HepG2 (cell line): ENCODE results near the gene POLD3. TPM values are rescaled to one million over a fixed set of nuclear protein-coding genes. Genes with fewer than 3 reads are reported as not detected.

Experiments used
- ATAC-seq: fragments of 200-7000 bp; cut with Tn5 transposase; 3 replicates; pipeline ENCODE4 v1.9.1; 2020; ENCODE audit warnings: mild to moderate bottlenecking, moderate library complexity
- BruUV-seq: library from RNA; stranded (reverse); fragments of 400-500 nt; replicated peaks from 2 replicates; lab custom pipeline; 2021; lab: Mats Ljungman, UMichigan
- CTCF ChIA-PET: fragments of 300-600 bp; formaldehyde crosslinking; extraction: SDS; loops from one replicate; lab custom pipeline; 2021; ENCODE audit warnings: low total read pairs, inconsistent platforms, low intra/inter-chr PET ratio; lab: Yijun Ruan, JAX
- POLR2A ChIA-PET: fragments of 350-600 bp; sonication (Branson Sonifier 250); formaldehyde crosslinking; loops from one replicate; lab custom pipeline; 2020; ENCODE audit warnings: antibody characterized with exemption, inconsistent platforms; lab: Yijun Ruan, JAX
- DNase-seq: peaks from one replicate; pipeline ENCODE4 v3.0.0-alpha.2; 2015; ENCODE audit warnings: low spot score
- FAIRE-seq: peaks from 3 replicates; lab custom pipeline; 2011; peaks lifted over from hg19 to GRCh38; lab: Jason Lieb, UNC
- H2AFZ ChIP-seq: one replicate; pipeline ENCODE4 v1.6.1; 2011; ENCODE audit warnings: low read length, inconsistent platforms
- H3K27ac ChIP-seq: fragments of 300-600 bp; 3 replicates; pipeline ENCODE4 v1.8.0; 2011; ENCODE audit warnings: mixed run types, mild to moderate bottlenecking, mixed read lengths, low read length, inconsistent platforms; ENCODE audit not compliant: insufficient read depth; ENCODE audit errors: extremely low read length
- H3K27me3 ChIP-seq, 2 experiments: fragments of 200-600 bp in 1 of 2; 2 replicates in 1 of 2; 3 replicates in 1 of 2; pipeline versions ENCODE4 v1.6.0 to v1.8.0; 2011; ENCODE audit warnings: low read length in 2 of 2, mild to moderate bottlenecking in 2 of 2, moderate library complexity in 2 of 2, inconsistent platforms in 1 of 2; ENCODE audit not compliant: insufficient read depth in 2 of 2, control insufficient read depth in 1 of 2
- H3K36me3 ChIP-seq, 2 experiments: fragments of 200-600 bp in 1 of 2; replicated peaks in 1 of 2; 2 replicates in 1 of 2; 3 replicates in 1 of 2; pipeline versions ENCODE4 v1.5.1 to v1.8.0; 2011; ENCODE audit warnings: low read length in 2 of 2, inconsistent platforms in 1 of 2; ENCODE audit not compliant: insufficient read depth in 2 of 2, control insufficient read depth in 1 of 2
- H3K4me1 ChIP-seq: 2 replicates; pipeline ENCODE4 v1.5.1; 2012; ENCODE audit warnings: low read length, inconsistent platforms; ENCODE audit not compliant: insufficient read depth
- H3K4me2 ChIP-seq: 2 replicates; pipeline ENCODE4 v1.6.0; 2011; ENCODE audit warnings: low read depth, low read length, inconsistent platforms
- H3K4me3 ChIP-seq, 3 experiments: fragments of 200-600 bp in 1 of 3; sonication (generic), shearing (Covaris generic) in 1 of 3; replicated peaks in 1 of 3; 2 replicates each; pipeline ENCODE4 v1.5.1; 2011 to 2016; ENCODE audit warnings: low read length in 3 of 3, inconsistent platforms in 2 of 3, low read depth in 2 of 3, mild to moderate bottlenecking in 2 of 3, control low read depth in 1 of 3, mixed read lengths in 1 of 3; ENCODE audit not compliant: insufficient read depth in 1 of 3
- H3K79me2 ChIP-seq: one replicate; pipeline ENCODE4 v1.6.1; 2011; ENCODE audit warnings: low read length, inconsistent platforms; ENCODE audit not compliant: insufficient read depth
- H3K9ac ChIP-seq: 2 replicates; pipeline ENCODE4 v1.6.0; 2011; ENCODE audit warnings: mild to moderate bottlenecking, low read depth, low read length, inconsistent platforms; ENCODE audit not compliant: insufficient read depth
- H3K9me3 ChIP-seq: 2 replicates; pipeline ENCODE4 v1.5.1; 2012; ENCODE audit warnings: mild to moderate bottlenecking, low read length
- H4K20me1 ChIP-seq: 2 replicates; pipeline ENCODE4 v1.6.0; 2011; ENCODE audit warnings: inconsistent platforms, mild to moderate bottlenecking, low read length, moderate library complexity; ENCODE audit not compliant: insufficient read depth
- RBM22 ChIP-seq: fragments of 200-400 bp; formaldehyde crosslinking; optimal IDR thresholded peaks from 2 replicates; pipeline ENCODE3; 2017; ENCODE audit warnings: mild to moderate bottlenecking, low read length, moderate library complexity
- RNF2 ChIP-seq: fragments of 450-650 bp; conservative IDR thresholded peaks from 2 replicates; pipeline ENCODE4 v1.6.1; 2016; ENCODE audit warnings: low read depth
- SMAD1 ChIP-seq: sonication (generic); formaldehyde crosslinking; IDR thresholded peaks from 2 replicates; pipeline ENCODE4 v1.4.0; 2020; ENCODE audit warnings: missing genetic modification reagents, low read depth, mild to moderate bottlenecking, borderline replicate concordance
- SNAPC2 ChIP-seq: sonication (generic); formaldehyde crosslinking; IDR thresholded peaks from 2 replicates; pipeline ENCODE4 v1.8.1; 2022; ENCODE audit warnings: mild to moderate bottlenecking, missing genetic modification reagents
- ZNF335 ChIP-seq: sonication (generic); formaldehyde crosslinking; IDR thresholded peaks from 2 replicates; pipeline ENCODE4 v1.4.0; 2020; ENCODE audit warnings: missing genetic modification reagents
- ZNF703 ChIP-seq: sonication (generic); formaldehyde crosslinking; IDR thresholded peaks from 2 replicates; pipeline ENCODE4 v1.5.1; 2020; ENCODE audit warnings: missing genetic modification reagents, mild to moderate bottlenecking, moderate library complexity, borderline replicate concordance
- ZNF761 ChIP-seq: sonication (generic); formaldehyde crosslinking; conservative IDR thresholded peaks from 2 replicates; pipeline ENCODE4 v1.4.0; 2020; ENCODE audit warnings: mild to moderate bottlenecking, missing genetic modification reagents
- WGBS: methylation state at CpG from one replicate; pipeline ENCODE4 v1.1.6; 2017; ENCODE audit warnings: low lambda C conversion rate; 5-methylcytosine and 5-hydroxymethylcytosine counted together
- in situ Hi-C: cut with HindIII; loops from 2 replicates; pipeline ENCODE4 v1.10.0; 2017; ENCODE audit warnings: low pct_unique_long_range_greater_than_20kb; ENCODE audit not compliant: extremely low pct_ligation_motif_present
- intact Hi-C: fragments of 100-400 bp; cut with micrococcal nuclease; formaldehyde crosslinking; loops from one replicate; pipeline ENCODE4 v1.10.0; 2022; ENCODE audit not compliant: unreplicated experiment
- polyA plus RNA-seq, 8 experiments: library from polyadenylated mRNA; depleted of rRNA in 3 of 8; stranded (reverse) in 7 of 8; unstranded in 1 of 8; fragments of >200 nt; fragmentation: Illumina TruSeq in 4 of 8; extraction: Trizol in 4 of 8; gene quantifications; 2 replicates each; pipeline versions ENCODE4 v1.2.1 to v1.2.3, GENCODE V29; 2011 to 2016; ENCODE audit warnings: low read depth in 4 of 8, missing spikeins in 1 of 8, mixed read lengths in 1 of 8; ENCODE audit not compliant: insufficient read depth in 1 of 8
- total RNA-seq, 5 experiments: library from RNA; depleted of rRNA; stranded (reverse); fragments of >200 nt; fragmentation: Illumina TruSeq; extraction: Trizol; gene quantifications; 2 replicates each; pipeline ENCODE4 v1.2.3, GENCODE V29; 2016; ENCODE audit warnings: low read depth in 1 of 5
- TF ChIP-seq, protein P1 (sequence below), 2 experiments: fragments of 450-650 bp in 1 of 2; sonication (generic) in 1 of 2; formaldehyde crosslinking; IDR thresholded peaks; 2 replicates each; pipeline versions ENCODE4 v1.5.0 to v1.8.0; 2020 to 2022; ENCODE audit warnings: mild to moderate bottlenecking in 1 of 2, missing genetic modification reagents in 1 of 2
- TF ChIP-seq, protein P2 (sequence below): sonication (generic); formaldehyde crosslinking; IDR thresholded peaks from 2 replicates; pipeline ENCODE4 v1.4.0; 2020; ENCODE audit warnings: missing genetic modification reagents, borderline replicate concordance
- TF ChIP-seq, protein P3 (sequence below): sonication (generic); formaldehyde crosslinking; IDR thresholded peaks from 2 replicates; pipeline ENCODE4 v1.5.0; 2020; ENCODE audit warnings: mild to moderate bottlenecking, missing genetic modification reagents

Gene POLD3
- total and polyA plus RNA-seq, 2 of the 13 experiments (the other 11 are each of a cell fraction or from before 2014, with no cell fraction given) = 6.3 to 18.9 TPM

DNA sequence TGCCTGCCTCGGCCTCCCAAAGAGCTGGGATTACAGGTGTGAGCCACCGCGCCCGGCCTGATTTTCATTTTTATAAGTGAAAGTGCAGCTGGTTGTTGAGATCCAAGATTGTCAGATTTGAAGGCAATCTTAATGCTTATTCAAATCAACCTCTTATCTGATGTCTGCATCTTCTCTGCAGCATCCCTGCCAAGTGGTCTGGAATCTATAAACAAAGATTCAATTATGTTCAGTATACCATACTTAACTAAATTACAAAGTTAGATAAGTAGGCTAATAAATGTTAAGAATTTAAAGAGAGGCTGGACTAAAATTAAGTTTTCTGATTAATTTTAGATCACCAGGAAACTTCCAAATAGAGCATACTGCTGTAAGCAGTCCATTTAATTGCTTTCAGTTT lies 53.8 kb downstream of the POLD3 start:
- Histone ChIP-seq H3K4me2 (no peak overlapping the region), H3K36me3 (peaks cover 3 to 5% of the 10 kb centered on the region in 2 experiments; a peak in 2 of 5 replicates), H4K20me1 (no peaks in the 10 kb centered on the region), H3K4me1 (no peaks in the 10 kb centered on the region), H3K9me3 (no peaks in the 10 kb centered on the region), H3K79me2 (no peaks in the 10 kb centered on the region), H2AFZ (no peak overlapping the region), H3K27ac (no peak overlapping the region), H3K9ac (no peak overlapping the region), H3K4me3 (no peak overlapping the region), H3K27me3 (no peaks in the 10 kb centered on the region)
- intact Hi-C loops = no loop called here
- no TSS peak for BruUV-seq
- in situ Hi-C loops = no loop called here
- POLR2A ChIA-PET = no interaction called here
- CTCF ChIA-PET = no interaction called here
- FAIRE-seq (no peak), ATAC-seq (no peak), DNase-seq (no peak)
- 96% methylated on average over 4 of the region's 4 CpGs for WGBS
- no peak for TF ChIP-seq ZNF703
- TF ChIP-seq ZNF761 = no peak
- TF ChIP-seq RBM22 = no peak

DNA sequence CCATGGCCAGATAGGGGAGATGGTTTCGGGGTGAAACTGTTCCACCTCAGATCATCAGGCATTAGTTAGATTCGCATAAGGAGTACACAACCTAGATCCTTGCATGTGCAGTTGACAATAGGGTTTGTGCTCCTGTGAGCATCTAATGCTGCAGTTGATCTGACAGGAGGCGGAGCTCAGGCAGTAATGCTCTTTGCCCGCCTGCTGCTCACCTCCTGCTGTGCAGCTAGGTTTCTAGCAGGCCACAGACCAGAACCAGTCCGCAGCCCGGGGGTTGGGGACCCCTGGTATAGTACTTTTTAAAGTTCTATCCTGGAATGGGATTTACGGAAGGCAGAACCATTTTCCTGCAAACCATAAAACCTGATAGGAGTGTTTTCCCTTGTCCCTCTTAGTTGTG lies 54.6 kb downstream of the POLD3 start:
- no TSS peak for BruUV-seq
- intact Hi-C loops (no loop called here), in situ Hi-C loops (no loop called here)
- no peak for FAIRE-seq
- peaks cover 1 to 2% of the 10 kb centered on the region in 2 experiments; a peak in 2 of 5 replicates for H3K36me3 ChIP-seq
- no peak for ATAC-seq
- no peak for DNase-seq
- ChIA-PET POLR2A (no interaction called here), CTCF (no interaction called here)
- H4K20me1 ChIP-seq = no peaks in the 10 kb centered on the region
- no peaks in the 10 kb centered on the region for H3K27me3 ChIP-seq
- H3K79me2 ChIP-seq = no peaks in the 10 kb centered on the region
- WGBS = 88% methylated on average over 4 of the region's 7 CpGs
- no peak overlapping the region for H3K4me3 ChIP-seq
- H2AFZ ChIP-seq = no peak overlapping the region
- H3K9me3 ChIP-seq = no peaks in the 10 kb centered on the region
- no peak overlapping the region for H3K27ac ChIP-seq
- no peak overlapping the region for H3K4me2 ChIP-seq
- H3K4me1 ChIP-seq = no peaks in the 10 kb centered on the region
- no peak overlapping the region for H3K9ac ChIP-seq
- no peak for TF ChIP-seq RNF2
- TF ChIP-seq ZNF335 (CRISPR knock-in tag) = no peak
- TF ChIP-seq, protein P1, sequence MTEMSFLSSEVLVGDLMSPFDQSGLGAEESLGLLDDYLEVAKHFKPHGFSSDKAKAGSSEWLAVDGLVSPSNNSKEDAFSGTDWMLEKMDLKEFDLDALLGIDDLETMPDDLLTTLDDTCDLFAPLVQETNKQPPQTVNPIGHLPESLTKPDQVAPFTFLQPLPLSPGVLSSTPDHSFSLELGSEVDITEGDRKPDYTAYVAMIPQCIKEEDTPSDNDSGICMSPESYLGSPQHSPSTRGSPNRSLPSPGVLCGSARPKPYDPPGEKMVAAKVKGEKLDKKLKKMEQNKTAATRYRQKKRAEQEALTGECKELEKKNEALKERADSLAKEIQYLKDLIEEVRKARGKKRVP (CRISPR knock-in tag; IDR thresholded peaks at IDR 0.05) = no peak
- TF ChIP-seq, protein P2, sequence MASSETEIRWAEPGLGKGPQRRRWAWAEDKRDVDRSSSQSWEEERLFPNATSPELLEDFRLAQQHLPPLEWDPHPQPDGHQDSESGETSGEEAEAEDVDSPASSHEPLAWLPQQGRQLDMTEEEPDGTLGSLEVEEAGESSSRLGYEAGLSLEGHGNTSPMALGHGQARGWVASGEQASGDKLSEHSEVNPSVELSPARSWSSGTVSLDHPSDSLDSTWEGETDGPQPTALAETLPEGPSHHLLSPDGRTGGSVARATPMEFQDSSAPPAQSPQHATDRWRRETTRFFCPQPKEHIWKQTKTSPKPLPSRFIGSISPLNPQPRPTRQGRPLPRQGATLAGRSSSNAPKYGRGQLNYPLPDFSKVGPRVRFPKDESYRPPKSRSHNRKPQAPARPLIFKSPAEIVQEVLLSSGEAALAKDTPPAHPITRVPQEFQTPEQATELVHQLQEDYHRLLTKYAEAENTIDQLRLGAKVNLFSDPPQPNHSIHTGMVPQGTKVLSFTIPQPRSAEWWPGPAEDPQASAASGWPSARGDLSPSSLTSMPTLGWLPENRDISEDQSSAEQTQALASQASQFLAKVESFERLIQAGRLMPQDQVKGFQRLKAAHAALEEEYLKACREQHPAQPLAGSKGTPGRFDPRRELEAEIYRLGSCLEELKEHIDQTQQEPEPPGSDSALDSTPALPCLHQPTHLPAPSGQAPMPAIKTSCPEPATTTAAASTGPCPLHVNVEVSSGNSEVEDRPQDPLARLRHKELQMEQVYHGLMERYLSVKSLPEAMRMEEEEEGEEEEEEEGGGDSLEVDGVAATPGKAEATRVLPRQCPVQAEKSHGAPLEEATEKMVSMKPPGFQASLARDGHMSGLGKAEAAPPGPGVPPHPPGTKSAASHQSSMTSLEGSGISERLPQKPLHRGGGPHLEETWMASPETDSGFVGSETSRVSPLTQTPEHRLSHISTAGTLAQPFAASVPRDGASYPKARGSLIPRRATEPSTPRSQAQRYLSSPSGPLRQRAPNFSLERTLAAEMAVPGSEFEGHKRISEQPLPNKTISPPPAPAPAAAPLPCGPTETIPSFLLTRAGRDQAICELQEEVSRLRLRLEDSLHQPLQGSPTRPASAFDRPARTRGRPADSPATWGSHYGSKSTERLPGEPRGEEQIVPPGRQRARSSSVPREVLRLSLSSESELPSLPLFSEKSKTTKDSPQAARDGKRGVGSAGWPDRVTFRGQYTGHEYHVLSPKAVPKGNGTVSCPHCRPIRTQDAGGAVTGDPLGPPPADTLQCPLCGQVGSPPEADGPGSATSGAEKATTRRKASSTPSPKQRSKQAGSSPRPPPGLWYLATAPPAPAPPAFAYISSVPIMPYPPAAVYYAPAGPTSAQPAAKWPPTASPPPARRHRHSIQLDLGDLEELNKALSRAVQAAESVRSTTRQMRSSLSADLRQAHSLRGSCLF (CRISPR knock-in tag) = no peak
- TF ChIP-seq SMAD1 (CRISPR knock-in tag) = no peak
- TF ChIP-seq SNAPC2 = no peak
- TF ChIP-seq, protein P3, sequence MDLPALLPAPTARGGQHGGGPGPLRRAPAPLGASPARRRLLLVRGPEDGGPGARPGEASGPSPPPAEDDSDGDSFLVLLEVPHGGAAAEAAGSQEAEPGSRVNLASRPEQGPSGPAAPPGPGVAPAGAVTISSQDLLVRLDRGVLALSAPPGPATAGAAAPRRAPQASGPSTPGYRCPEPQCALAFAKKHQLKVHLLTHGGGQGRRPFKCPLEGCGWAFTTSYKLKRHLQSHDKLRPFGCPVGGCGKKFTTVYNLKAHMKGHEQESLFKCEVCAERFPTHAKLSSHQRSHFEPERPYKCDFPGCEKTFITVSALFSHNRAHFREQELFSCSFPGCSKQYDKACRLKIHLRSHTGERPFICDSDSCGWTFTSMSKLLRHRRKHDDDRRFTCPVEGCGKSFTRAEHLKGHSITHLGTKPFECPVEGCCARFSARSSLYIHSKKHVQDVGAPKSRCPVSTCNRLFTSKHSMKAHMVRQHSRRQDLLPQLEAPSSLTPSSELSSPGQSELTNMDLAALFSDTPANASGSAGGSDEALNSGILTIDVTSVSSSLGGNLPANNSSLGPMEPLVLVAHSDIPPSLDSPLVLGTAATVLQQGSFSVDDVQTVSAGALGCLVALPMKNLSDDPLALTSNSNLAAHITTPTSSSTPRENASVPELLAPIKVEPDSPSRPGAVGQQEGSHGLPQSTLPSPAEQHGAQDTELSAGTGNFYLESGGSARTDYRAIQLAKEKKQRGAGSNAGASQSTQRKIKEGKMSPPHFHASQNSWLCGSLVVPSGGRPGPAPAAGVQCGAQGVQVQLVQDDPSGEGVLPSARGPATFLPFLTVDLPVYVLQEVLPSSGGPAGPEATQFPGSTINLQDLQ (CRISPR knock-in tag) = no peak
